ENCODE results near the gene CHGA.

- TF ChIP-seq, protein P1, sequence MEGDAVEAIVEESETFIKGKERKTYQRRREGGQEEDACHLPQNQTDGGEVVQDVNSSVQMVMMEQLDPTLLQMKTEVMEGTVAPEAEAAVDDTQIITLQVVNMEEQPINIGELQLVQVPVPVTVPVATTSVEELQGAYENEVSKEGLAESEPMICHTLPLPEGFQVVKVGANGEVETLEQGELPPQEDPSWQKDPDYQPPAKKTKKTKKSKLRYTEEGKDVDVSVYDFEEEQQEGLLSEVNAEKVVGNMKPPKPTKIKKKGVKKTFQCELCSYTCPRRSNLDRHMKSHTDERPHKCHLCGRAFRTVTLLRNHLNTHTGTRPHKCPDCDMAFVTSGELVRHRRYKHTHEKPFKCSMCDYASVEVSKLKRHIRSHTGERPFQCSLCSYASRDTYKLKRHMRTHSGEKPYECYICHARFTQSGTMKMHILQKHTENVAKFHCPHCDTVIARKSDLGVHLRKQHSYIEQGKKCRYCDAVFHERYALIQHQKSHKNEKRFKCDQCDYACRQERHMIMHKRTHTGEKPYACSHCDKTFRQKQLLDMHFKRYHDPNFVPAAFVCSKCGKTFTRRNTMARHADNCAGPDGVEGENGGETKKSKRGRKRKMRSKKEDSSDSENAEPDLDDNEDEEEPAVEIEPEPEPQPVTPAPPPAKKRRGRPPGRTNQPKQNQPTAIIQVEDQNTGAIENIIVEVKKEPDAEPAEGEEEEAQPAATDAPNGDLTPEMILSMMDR (IDR thresholded peaks at IDR 0.05; ENCODE audit: poor library complexity, severe bottlenecking): no peak
- TF ChIP-seq POLR2AphosphoS5 (IDR thresholded peaks at IDR 0.05) (no peak), TAF1 (IDR thresholded peaks at IDR 0.05; ENCODE audit: low read depth) (no peak), EZH2 (IDR thresholded peaks at IDR 0.05; ENCODE audit: borderline replicate concordance, insufficient read depth, low read length, poor library complexity, severe bottlenecking) (no peak), EP300 (conservative IDR thresholded peaks at IDR 0.05; ENCODE audit: poor library complexity, severe bottlenecking) (no peak), RAD21 (conservative IDR thresholded peaks at IDR 0.05) (no peak)
Observed at GRCh38 chr14:92962031-92962830, 39.3 kb downstream of the CHGA start.

All from neural cell (in vitro differentiated cells).